Central memory CD8-positive, alpha-beta T cell (primary cell): Measurements from ENCODE around the gene ADGRD1.

ENCODE experiments used
- ATAC-seq: fragments of 150-1000 bp; cut with Tn5 transposase; replicated peaks from 2 replicates; pipeline ENCODE4 v1.10.0; 2022; ENCODE audit warnings: mild to moderate bottlenecking, moderate FRiP score, moderate number of reproducible peaks; ENCODE audit not compliant: poor library complexity, severe bottlenecking; ENCODE audit errors: extremely low read depth
- DNase-seq, 2 donors: peaks; one replicate each; pipeline ENCODE4 v3.0.0; 2021; ENCODE audit warnings: low spot score in 2 of 2
- H3K27ac Mint-ChIP-seq: one replicate; pipeline ENCODE4 v1.8.0; 2022; ENCODE audit warnings: low read depth, mild to moderate bottlenecking, moderate library complexity, mixed read lengths
- H3K27me3 Mint-ChIP-seq: one replicate; pipeline ENCODE4 v1.8.0; 2022; ENCODE audit warnings: mixed read lengths
- H3K36me3 Mint-ChIP-seq: one replicate; pipeline ENCODE4 v1.8.0; 2022; ENCODE audit warnings: mild to moderate bottlenecking, moderate library complexity, mixed read lengths; ENCODE audit not compliant: insufficient read depth
- H3K4me1 Mint-ChIP-seq: one replicate; pipeline ENCODE4 v1.8.0; 2022; ENCODE audit warnings: mixed read lengths
- H3K4me3 Mint-ChIP-seq: one replicate; pipeline ENCODE4 v1.8.0; 2022; ENCODE audit warnings: mild to moderate bottlenecking, moderate library complexity, mixed read lengths
- H3K9me3 Mint-ChIP-seq: one replicate; pipeline ENCODE4 v1.8.0; 2022; ENCODE audit warnings: mixed read lengths

ADGRD1 gene

DNA sequence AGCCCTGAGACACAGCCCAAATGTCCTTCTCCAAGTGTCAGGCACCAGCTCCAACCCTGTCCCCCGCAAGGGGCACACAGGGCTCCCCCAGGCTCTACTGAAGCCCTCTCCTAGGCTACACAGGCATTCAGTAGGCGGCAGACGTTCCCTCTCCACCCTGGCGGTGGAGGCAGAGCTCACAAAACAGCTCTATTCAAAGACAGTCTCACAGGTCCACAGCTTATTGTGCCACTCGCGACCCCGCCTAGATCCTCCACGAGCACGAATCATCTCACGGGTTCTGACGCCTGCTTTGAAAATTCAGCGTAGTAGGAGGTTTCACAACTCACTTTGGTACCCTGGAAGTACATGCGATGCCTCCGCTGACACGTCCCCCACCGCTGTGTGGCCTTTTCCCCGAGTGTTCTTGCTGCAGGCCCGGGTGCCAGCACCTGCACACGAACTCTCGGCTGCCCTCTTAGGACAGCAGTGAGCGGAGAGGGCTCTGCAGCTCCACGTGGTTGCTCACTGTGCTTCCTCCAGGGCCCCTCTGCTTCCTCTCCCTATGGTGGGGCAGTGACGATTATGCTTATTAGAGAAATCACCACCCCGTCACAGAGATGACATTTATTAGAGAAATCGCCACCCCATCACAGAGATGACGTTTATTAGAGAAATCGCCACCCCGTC lies 78.5 kb downstream of the ADGRD1 start:
- Mint-ChIP-seq H3K27me3 (no peaks in the 10 kb centered on the region), H3K4me1 (no peaks in the 10 kb centered on the region), H3K36me3 (no peaks in the 10 kb centered on the region), H3K9me3 (peaks cover 8% of the 10 kb centered on the region), H3K4me3 (no peak overlapping the region), H3K27ac (no peak overlapping the region)
- DNase-seq (no peak), ATAC-seq (no peak)

DNA sequence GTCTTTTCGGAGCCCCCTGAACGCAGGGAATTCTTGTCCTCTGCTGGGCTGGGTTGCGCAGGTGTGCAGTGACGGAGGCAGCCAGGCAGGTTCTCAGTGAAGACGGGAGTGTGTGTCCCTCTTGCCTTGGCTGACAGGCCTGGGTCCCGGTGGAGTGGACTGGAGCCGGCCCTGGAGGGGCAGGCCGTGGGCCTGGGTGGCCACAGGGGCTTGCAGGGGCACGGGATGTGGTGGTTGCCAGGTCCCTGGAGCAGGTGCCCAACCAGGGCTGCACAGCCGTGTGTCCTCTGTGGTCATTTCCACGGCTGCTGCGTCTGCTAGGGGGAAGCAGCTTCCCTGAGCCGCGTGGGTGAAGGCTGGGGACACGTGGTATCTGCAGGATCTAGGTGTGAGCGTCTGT lies 79.8 kb downstream of the ADGRD1 start:
- Mint-ChIP-seq H3K36me3 (peaks cover 3% of the 10 kb centered on the region), H3K27ac (no peak overlapping the region), H3K4me3 (no peak overlapping the region), H3K9me3 (peaks cover 16% of the 10 kb centered on the region), H3K27me3 (no peaks in the 10 kb centered on the region), H3K4me1 (no peaks in the 10 kb centered on the region)
- ATAC-seq, result no peak
- DNase-seq, result no peak

DNA sequence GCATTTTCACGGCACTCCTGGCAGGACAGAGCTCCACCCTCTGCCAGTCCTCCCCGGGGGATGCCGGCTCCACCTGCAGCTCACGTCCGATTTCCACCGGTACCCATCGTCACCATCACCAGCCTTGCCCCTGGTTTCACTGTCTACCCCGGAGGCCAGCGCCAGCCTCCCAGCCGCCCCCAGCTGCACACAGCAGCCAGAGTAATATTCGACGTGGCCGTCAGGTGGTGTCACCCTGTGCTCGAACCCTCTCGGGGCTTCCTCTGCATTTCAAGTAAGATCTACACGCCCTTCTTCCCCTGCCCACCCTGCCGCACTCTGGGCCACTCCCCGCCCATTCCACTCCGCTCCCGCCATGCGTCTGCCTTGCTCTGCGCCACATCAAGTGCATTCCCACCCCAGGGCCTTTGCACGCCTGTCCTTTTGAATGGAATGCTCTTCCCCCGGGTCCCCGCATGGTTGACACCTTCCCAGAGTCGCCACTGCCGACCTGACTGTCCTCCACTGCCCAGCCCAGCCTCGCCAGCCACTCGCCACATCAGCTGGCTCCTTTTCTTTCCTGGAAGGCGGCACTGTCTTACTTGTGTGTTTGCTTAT lies 80.3 kb downstream of the ADGRD1 start:
- Mint-ChIP-seq H3K27ac (no peak overlapping the region), H3K9me3 (peaks cover 16% of the 10 kb centered on the region), H3K27me3 (no peaks in the 10 kb centered on the region)

DNA sequence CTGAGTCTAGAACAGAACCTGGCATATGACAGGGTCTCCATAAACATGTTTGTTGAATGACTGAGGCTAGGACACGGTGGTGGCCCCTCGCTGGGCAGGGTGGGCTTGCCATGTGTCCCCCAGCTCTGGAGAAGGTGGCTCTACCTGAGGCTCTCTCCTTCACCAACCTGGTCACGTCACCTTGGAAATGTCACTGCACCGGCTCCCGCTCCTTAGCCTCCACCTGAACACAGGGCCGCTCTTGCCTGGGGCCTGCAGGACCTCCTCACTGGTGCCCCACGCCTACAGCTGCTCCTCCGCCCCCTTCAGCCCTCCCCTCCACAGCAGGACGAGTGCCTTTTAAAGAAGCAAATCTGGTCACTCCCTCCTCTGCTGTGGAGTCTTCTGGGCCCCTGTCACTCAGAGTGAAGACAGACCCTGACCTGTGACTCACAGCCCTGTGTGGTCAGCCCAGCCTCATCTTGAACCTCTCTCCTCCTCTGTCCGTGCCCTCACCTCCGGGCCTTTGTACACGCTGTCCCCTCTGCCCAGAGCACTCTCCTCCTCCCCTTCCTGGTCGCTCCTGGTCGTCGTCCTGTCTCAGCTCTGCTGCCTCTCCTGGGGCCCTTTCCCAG lies 81.0 kb downstream of the ADGRD1 start:
- DNase-seq, result no peak
- Mint-ChIP-seq H3K9me3 (peaks cover 16% of the 10 kb centered on the region), H3K36me3 (peaks cover 3% of the 10 kb centered on the region), H3K4me3 (no peak overlapping the region), H3K27ac (no peak overlapping the region), H3K27me3 (no peaks in the 10 kb centered on the region), H3K4me1 (no peaks in the 10 kb centered on the region)
- no peak for ATAC-seq

More for the DNA sequence above, 80.3 kb downstream of the ADGRD1 start:
- Mint-ChIP-seq H3K4me1 (no peaks in the 10 kb centered on the region), H3K4me3 (no peak overlapping the region), H3K36me3 (peaks cover 3% of the 10 kb centered on the region)
- DNase-seq, result no peak
- no peak for ATAC-seq

DNA sequence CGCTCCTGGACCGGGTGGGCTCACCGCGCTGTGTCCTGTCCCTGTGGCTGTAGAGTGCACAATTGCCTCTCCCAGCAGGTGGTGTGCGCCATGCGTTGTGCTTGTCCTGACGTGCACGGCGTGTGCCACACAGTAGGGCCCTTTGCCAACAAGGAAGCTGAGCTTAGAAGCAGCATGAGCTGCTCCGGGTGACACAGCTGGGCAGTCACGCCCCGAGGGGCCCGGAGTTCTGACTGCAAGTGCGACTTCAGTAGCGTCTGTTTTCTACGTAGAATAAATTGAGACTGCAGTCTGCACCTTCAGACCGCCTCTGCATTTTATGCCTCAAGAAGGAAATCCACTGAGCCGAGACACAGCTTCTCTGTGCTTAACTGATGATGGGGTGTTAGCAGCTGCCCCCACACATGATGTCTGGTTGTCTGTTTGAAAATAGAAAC lies 81.6 kb downstream of the ADGRD1 start:
- Mint-ChIP-seq H3K27me3 (no peaks in the 10 kb centered on the region), H3K36me3 (peaks cover 3% of the 10 kb centered on the region), H3K4me3 (no peak overlapping the region), H3K4me1 (no peaks in the 10 kb centered on the region), H3K9me3 (peaks cover 16% of the 10 kb centered on the region), H3K27ac (no peak overlapping the region)
- no peak for ATAC-seq
- no peak for DNase-seq

DNA sequence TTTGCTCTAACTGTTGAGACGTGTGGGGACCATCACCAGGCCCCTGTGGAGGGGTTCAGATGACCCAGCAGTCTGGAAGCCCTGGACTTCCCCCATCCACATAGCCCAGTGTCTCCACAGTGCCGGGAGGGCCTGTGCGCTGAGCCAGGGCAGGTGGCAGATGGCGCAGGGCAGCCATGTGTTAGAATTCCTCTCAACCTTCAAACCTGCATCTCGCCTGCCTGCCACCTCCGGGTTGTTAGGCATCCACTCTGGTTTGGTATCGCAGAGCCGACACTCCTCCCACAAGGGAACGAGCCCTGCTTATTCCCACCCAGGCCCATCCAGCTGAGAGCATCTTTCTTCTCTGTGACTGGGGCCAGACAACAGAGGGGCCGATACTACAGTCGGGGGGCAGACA lies 84.5 kb downstream of the ADGRD1 start:
- H3K4me1 Mint-ChIP-seq, result no peaks in the 10 kb centered on the region
- peaks cover 3% of the 10 kb centered on the region for H3K36me3 Mint-ChIP-seq
- no peak overlapping the region for H3K27ac Mint-ChIP-seq
- no peak overlapping the region for H3K4me3 Mint-ChIP-seq
- ATAC-seq, result no peak
- no peaks in the 10 kb centered on the region for H3K27me3 Mint-ChIP-seq
- peaks cover 16% of the 10 kb centered on the region for H3K9me3 Mint-ChIP-seq
- no peak for DNase-seq

DNA sequence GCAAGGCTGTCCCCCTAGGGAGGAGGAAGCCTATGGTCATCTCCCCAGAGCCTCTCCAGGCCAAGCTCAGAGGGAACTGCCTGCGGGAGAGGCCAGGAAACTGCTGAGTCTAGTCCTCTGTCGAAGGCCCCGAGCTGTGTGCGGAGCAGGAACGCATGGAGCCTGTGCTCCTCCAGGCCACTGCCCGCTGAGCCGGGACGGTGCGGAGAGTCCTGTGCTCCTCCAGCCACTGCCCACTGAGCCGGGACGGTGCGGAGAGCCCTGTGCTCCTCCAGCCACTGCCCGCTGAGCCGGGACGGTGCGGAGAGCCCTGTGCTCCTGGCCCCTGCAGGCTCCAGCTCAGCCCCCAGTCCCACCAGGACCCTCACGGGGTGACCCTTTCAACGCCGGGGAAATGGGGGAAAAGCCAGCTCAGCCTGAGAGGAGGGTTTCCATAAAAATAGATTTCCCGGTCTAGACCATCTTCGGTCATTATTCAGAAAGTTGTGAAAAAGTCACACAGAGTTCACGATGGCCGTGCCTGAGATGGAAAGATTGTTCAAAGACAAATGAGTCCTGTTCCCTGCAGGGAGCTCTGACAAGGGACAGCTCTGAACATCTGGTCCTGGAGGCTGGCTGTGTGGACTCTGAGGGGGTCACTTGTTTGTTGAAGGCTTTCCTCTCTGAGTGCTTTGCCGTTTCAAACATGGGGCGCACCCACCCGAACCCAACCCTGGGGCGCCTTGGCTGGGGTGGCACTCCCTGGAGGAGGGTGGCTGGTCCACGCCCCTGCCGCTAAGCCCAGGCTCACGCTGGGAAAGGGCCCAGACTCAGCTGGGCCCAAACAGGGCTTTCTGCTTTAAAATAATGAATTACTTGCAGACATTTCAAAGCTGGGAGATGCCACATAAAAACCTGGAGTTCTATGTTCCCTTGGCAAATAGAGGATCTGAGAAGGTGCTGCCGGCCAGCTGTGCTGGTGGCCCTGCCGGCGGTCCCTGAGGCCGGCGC lies 85.5 kb downstream of the ADGRD1 start:
- Mint-ChIP-seq H3K4me1 (no peaks in the 10 kb centered on the region), H3K4me3 (no peak overlapping the region), H3K27me3 (no peaks in the 10 kb centered on the region), H3K9me3 (peaks cover 16% of the 10 kb centered on the region), H3K36me3 (peaks cover 3% of the 10 kb centered on the region), H3K27ac (no peak overlapping the region)
- ATAC-seq, result no peak
- no peak for DNase-seq

DNA sequence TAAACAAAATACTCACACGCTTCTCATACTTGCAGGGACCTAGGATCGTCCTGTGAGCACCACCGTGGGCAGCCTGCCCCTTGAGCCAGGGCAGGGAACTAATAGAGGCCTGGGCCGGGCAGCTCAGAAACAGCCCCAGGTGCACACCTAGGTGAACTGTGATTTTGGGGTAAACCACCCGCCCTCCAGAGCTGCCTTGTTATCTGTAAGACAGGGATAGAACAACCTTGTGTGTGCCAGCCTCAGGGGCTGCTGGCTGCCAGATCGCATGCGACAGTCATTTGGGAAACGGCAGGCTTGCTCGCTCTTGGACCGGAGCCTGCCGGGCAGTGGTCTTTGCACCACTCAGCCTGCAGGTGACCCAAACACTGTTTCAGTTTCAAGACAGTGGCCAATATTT lies 86.8 kb downstream of the ADGRD1 start:
- H3K36me3 Mint-ChIP-seq, result peaks cover 4% of the 10 kb centered on the region
- H3K4me1 Mint-ChIP-seq, result no peaks in the 10 kb centered on the region
- ATAC-seq (no peak), DNase-seq (no peak)
- peaks cover 16% of the 10 kb centered on the region for H3K9me3 Mint-ChIP-seq
- H3K27ac Mint-ChIP-seq, result no peak overlapping the region
- no peaks in the 10 kb centered on the region for H3K27me3 Mint-ChIP-seq
- no peak overlapping the region for H3K4me3 Mint-ChIP-seq

DNA sequence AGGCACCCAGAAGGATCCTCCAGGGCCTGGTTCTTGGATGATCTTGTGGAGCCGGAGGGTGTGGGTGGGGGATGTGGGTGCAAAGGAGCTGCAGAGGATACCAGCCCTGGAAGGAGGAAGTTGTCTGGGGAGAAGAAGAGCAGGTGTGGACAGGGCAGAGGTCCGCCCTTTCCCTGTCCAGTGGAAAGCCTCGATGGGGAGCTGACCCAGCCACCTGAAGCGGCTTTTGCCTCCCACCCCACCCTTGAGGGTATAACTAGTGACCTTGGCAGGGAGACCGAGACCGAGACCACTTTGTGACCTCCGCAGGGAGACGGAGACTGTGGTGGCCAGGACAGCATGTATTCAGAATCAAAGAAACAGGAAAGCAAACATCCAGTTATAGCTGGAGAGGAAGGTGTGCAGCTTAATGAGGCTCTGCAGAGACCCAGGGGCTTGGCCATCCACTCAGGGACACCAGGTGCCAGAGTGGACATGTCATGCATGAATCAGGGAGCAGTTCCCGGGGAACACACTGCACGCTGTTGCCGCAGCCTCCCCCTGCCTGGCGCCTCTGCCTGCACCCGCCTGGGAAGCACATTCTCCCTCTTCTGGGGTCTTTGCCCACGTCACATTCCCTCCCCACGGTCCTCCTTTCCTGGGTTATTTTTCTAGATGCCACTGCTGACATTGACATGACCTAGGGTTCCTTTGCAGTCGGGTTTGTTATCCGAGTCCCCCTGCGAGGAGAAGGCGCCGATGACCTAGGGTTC lies 87.7 kb downstream of the ADGRD1 start:
- H3K36me3 Mint-ChIP-seq, result peaks cover 4% of the 10 kb centered on the region
- no peak overlapping the region for H3K4me3 Mint-ChIP-seq
- H3K27me3 Mint-ChIP-seq, result no peaks in the 10 kb centered on the region
- ATAC-seq, result no peak
- H3K27ac Mint-ChIP-seq, result no peak overlapping the region
- H3K9me3 Mint-ChIP-seq, result peaks cover 16% of the 10 kb centered on the region
- H3K4me1 Mint-ChIP-seq, result no peaks in the 10 kb centered on the region
- DNase-seq, result no peak

DNA sequence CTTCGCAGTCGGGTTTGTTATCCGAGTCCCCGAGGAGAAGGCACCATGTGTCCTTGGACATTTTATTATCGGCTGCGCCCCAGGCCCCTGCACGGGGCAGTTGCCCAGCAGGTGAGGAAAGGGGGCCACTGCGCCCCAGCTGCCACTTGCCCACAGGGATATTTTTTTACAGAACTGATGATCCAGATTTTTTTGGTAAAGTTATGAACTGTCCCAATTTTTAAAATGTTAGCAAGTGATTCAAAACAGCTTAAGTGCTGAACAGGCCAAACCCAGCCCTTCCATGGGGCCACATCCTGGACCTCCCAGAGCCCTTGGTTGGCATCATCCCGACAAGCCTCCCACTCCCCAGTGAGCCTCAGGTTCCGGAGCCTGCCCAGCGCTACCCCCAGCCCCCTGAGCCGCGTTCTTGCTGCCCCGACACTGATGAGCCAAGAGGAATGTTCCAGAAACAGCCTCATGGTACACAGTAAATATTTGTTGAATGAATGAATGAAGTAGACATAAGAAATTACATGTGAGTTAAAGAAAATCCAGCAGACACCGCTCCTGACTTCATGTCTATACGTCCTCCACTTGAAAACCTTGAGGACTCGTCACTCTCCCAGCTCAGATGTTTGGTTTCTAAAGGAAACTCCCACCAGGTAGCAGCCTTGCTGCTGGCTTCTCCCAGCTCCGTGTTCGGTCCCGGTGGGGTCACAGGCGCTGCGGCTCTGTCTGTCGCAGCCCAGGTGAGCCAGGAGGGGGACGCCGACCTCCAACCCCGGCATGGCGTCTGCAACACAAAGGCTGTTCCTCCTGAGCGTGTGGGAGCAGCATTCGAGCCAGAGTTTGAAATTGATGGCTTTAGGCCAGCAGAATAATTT lies 88.5 kb downstream of the ADGRD1 start:
- no peaks in the 10 kb centered on the region for H3K4me1 Mint-ChIP-seq
- no peak overlapping the region for H3K27ac Mint-ChIP-seq
- no peaks in the 10 kb centered on the region for H3K27me3 Mint-ChIP-seq
- peaks cover 8% of the 10 kb centered on the region for H3K36me3 Mint-ChIP-seq
- no peak overlapping the region for H3K4me3 Mint-ChIP-seq
- no peak for DNase-seq
- no peak for ATAC-seq
- peaks cover 8% of the 10 kb centered on the region for H3K9me3 Mint-ChIP-seq

DNA sequence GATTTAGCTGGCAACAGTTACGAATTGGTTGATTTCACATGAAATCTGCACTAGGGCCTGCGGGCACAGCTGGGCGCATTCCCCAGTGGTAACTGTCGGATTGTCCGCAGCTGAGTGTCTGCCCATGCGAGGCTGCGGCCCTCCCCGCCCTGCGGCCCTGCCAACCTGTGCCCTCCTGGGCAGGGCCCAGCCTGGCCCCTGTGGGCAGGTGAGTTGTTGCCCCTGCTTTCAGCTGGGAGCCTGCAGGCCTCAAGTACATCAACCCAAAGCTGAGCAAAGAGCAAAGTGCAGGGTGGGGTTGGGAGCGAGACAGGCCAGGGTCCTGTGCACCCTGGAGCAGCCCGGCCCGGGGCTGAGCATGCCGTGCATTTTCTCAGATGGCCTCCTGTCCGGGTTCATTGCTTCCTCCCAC lies 89.1 kb downstream of the ADGRD1 start:
- H3K36me3 Mint-ChIP-seq, result peaks cover 8% of the 10 kb centered on the region

More for the DNA sequence above, 89.1 kb downstream of the ADGRD1 start:
- H3K9me3 Mint-ChIP-seq, result peaks cover 3% of the 10 kb centered on the region
- no peaks in the 10 kb centered on the region for H3K27me3 Mint-ChIP-seq
- H3K4me1 Mint-ChIP-seq, result no peaks in the 10 kb centered on the region
- DNase-seq, result no peak
- no peak overlapping the region for H3K4me3 Mint-ChIP-seq
- no peak overlapping the region for H3K27ac Mint-ChIP-seq
- ATAC-seq, result no peak
